Activated CD8-positive, alpha-beta memory T cell treated with anti-CD3 and anti-CD28 coated beads for 24 hours (primary cell): ENCODE results near the gene USP9X.
"Not testable (repeated sequence)": the region's sequence is repeated elsewhere in the genome, so short reads cannot be mapped to it uniquely, and the experiment has no call there.

Experiments used
- DNase-seq: peaks from one replicate; pipeline ENCODE4 v3.0.0-alpha.2; 2020

The USP9X gene

DNA sequence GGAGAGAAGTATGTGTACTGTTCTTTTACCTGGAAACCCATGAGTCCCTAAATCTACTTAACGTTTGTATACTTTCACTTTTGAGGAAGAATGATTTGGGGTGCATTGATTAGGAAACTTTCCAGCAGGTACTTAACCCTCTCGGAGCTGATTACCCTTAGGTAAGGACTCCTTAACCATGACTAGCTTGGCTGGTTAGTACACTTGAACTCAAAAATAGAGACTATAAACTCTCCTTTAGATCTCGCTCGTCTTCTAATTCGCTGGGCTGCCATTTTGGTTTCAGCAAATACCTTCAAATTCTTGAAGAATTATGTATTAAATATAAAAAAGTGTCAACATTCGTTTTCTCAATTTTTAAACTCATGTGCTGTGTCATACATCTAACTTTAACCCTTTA is 2.0 kb downstream of the USP9X start:
- no peak for DNase-seq

DNA sequence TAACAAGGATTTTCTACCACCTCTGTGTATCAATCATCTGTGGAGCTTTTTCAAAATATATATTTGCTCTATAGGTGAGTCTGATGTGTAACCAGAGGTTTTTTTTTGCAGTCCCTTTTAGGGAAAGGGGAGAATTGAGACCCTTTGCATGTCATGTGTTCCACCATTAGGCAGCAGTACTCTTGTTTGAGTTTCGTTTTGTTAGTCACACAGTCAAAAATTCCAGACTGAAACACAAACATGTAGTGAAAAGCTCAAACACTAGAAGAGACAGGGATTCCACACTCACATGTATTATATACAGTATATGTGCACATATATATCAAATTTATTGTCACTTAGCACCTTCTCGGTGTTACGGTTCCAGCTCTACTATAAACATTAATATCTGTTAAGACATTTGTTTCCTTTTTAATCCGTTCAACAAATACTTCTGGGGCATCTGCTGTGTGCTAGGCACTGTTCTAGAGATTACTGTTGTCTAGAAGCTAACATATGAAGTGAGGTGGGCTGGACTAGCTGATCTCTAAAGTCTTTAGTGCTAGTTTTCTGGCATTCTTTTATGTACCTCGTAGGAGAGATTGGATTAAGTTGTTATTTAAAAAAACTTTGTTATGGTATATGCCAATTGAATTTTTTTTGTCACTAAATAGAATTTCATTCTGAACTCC is 5.5 kb downstream of the USP9X start:
- no peak for DNase-seq

DNA sequence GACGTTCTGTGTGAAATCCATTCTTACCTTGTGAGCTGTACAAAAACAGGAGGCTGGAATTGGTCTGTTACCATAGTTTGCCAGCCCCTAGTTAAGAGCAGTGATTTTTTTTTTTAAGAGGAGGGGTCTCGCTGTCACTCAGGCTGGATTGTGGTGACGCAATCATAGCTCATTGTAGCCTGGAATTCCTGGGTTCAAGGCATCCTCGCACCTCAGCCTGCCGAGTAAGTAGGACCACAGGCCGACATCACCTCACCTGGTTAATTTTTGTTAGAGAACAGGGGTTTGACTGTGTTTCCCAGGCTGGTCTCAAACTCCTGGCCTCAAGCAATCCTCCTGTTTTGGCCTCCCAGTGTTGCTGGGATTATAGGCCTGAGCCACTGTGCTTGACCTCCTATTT is 7.5 kb downstream of the USP9X start:
- DNase-seq: no peak

DNA sequence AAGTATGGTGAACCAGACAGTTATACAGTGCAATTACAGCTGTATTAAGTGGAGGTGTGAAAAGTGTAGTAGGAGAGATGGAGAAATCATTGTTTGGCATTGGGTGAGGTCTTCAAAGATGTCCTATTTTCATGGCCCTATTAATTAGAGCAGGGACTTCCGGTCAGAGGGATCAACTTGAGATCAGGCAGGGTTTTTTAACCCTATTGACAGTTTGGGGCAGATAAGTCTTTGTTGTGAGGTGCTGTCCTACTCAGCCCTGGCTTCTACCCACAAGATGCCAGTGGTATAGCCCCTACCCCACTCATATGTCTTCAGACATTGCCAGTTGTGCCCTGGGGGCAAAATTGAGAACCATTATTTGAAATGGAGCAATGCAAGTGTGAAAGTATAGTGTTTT is 9.9 kb downstream of the USP9X start:
- DNase-seq: no peak

DNA sequence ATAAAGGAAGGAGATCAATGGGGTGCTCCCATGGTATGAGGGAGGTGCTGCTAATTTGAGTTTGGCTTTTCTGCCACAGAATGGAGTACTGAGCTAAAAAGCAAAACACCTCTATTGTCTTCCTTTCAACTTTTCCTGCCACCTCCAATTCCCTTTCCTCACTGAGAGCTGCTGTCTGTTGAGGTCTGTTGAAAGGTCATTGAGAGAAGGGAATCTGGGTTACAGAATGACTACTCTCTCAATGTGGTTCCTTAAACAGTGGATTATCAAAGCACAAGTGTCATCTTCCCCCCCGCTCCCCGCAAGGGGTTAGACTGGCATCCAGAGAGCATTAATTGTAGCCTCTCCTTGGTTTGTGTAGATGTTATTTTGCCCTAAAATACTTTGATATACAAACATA is 10.7 kb downstream of the USP9X start:
- DNase-seq: no peak

DNA sequence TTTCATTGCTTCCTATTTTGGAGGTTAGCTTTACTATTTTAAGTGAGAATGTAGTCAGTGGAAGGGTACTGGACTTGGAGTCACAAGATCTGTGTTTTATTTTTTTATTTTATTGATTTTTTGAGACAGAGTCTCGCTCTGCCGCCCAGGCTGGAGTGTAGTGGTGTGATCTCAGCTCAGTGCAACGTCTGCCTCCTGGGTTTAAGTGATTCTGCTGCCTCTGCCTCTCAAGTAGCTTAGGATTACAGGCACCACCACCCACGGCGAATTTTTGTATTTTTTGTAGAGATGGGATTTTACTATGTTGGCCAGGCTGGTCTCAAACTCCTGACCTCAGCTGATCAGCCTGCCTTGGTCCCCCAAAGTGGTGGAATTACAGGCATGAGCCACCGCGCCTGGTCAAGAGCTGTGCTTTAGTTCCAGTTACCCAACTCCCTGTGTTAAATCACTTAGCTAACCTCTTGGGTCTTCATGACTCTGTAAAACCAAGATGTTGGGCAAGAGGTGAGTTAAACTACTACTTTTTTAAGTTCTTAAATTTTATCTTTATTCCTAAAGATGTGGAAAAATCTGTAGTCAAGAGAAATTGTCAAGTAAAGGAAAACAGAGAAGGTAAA is 11.2 kb downstream of the USP9X start:
- DNase-seq: no peak

DNA sequence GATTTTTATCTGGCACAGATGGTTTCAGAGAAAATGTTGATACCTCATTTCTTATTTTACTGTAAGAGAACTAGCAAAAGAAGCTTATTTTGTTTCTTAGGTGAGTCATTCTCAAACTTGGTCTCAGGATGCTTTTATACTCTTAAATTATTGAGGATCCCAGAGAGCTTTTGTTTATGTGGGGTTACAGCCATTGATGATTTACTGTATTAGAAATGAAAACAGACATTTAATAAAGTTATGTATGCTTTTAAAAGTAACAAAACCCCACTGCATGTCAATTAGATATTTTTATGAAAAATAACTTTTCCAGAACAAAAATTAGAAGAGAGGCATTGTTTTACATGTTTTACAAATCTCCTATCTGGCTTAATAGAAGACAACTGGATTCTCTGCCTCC is 12.1 kb downstream of the USP9X start:
- DNase-seq: no peak

DNA sequence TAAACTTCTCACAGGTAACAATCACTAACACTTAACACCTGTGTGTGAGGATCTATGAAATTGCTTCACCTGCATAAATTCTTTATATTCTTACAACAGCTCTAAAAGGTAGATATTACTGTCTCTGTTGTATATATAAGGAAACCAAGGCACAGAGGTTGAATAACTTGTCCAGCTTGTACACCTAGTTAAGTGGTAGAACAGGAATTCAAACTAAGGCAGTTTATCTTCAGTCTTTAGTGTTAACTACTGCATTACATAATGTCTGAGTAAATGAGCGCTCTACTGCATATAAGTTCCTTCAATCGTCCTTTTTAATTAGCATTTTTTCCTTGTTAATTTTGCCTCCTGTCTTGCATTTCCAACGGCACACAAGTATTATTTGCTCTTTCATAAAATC is 15.0 kb downstream of the USP9X start:
- no peak for DNase-seq

DNA sequence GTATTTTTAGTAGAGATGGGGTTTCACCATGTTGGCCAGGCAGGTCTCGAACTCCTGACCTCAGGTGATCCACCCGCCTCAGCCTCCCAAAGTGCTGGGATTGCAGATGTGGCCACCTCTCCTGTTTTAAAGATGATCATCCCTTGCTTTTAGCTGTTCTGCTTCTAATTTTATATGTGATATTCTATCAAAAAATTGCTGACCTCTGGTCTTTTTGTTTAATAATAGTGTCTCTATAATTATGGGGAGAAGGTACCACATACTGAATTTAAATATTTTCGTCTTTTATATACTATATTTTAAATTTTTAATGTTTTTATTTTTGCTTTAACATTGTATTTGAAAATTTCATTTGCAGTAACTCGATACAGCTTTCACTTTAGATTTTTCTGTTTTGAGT is 15.6 kb downstream of the USP9X start:
- DNase-seq: no peak

DNA sequence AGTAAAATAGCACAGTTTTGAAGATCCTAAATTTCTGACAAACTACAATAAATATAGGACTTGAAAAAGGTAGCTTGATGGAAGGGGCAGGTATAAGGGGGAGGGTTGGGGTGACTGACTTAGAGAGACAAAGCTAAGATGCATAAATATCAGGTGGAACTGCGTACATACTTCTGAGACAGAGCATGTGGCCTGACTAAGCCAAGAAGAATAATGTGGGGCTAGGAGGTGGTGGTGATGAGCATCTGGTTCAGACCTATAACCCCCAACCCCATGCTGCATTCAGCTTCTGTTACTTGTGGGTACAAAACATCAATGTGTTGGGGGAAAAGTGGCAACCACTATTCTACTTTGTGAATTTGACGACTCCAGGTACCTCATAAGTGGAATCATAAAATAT is 19.8 kb downstream of the USP9X start:
- DNase-seq: no peak

DNA sequence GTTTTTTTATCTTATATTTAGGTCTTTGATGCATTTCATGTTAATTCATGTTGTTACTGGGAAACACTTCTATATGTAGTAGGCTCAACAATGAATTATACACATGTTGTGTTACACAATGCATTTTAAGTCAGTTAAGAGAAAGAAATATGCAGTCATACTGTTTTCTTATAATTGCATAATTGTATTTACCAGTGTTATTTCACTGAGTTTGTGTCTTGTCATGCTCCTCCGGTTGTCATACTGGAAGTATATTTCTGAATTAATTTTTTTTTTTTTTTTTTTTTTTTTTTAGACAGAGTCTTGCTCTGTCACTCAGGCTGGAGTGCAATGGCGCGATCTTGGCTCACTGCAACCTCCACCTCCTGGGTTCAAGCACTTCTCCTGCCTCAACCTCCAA is 21.0 kb downstream of the USP9X start:
- not testable (repeated sequence) for DNase-seq

DNA sequence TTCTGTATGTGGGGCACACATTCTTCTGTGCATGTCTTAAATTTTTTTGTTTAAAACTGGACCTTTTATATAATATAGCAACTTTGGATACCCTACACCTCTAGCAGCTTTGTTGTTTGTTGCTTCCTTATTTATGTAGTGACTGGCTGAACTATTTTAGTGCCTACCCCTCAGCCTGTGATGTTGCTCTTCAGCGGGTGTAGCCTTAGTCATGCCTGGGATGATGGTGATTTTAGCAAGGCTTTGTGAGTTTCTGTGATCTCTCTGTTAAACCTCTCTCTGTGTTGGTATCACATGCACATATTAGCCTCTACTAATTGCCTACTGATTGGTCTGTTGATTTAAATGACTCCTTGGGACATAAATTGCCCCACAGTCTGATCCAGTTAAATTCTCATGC is 22.8 kb downstream of the USP9X start:
- no peak for DNase-seq

DNA sequence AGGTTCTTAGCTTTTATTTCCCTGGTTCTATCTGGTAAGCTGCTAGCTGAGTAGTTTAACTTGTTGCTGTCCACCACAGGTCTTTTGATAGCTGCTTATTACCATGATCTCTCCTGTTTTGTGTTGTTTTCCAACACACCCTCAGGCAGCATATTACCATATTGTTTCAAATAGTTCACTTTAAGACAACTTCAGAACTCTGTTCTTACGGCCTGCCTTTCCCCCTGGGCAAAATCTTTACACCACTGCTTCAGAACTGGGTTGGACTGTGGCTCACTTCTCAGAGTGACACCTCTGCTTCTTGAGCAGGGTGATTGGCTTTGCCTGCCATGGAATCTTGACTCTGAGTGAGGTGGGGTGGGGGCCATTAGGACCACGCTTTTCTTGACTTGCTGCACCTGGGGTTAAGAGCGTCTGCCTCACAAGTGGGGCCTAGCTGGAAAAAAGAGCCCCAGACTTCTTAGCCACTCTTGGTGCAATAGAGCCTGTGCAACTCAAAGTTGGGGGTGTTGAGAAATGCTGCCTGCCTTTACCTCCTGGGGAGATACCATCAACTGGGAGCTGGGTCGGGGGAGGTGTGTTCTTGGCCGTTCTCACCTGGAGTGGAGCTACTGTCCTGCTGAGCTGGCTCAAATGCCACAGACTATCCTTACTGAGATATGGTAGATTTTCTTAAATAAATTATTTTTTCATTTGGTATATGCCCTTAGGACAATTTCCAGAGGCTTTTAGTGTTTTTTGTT is 23.4 kb downstream of the USP9X start:
- DNase-seq: no peak

DNA sequence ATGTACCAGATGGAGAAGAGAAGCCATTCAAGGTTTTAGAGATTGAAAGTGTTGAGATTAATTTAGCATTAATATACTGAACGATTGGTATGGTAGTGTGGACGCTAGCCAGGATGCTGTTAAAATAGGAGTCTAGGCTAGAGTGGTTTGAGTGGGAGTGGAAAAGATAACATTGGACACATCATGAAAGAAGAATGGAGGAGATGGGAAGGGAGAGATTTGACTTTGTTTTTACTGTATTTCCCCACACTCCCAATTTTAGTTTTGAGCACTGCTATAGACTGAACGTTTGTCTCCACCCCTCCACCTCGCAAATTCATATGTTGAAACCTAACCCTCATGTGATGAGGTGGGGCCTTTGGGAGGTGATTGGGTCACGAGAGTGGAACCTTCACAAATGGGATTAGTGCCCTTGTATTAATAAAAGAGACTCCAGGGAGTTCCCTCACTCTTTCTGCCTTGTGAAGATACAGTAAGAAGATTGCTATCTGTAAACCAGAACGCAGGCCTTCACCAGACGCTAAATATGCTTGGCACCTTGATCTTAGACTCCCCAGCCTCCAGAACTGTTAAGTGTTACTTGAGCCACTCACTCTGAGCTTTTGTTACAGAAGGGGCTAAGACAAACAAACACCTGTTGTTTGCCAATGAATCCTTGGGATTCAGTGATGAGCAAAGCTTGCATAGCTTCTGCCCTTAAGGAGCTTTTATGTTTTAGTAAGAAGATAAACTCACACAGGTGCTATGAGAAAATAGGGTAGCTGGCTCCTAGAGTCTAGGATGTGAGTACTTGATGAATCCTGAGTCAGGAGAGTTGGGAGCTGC is 25.8 kb downstream of the USP9X start:
- DNase-seq: no peak

DNA sequence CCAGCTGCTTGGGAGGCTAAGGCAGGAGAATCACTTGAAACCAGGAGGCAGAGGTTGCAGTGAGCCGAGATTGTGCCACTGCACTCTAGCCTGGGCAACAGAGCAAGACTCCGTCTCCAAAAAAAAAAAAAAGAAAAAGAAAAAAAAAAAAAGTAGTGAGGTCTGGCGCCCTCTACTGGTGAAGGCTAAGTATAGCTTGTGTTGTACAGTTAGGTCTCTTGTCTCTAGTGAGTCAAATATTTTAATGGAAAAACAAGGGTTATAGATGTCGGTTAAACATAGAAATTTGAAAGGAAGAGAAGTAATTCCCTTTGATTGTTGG is 29.8 kb downstream of the USP9X start:
- not testable (repeated sequence) for DNase-seq

DNA sequence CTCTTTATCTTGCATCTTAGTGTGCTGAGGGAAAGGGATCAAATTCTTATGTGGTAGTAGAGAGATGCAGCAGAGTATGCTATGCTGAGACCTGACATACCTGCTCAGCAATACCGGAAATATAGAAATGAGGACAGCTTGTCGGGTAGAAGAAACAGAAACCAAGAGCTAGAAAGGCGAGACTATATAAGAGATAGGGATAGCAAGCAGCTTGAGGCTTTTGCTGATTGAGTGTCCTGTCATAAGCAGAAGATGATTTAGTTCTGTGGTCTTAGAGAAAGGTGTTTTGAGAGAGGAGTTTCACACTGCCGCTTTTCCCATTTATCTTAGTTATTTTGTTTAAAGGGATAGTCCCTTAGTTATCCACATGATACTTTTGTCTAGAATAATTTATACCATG is 31.7 kb downstream of the USP9X start:
- DNase-seq: no peak

DNA sequence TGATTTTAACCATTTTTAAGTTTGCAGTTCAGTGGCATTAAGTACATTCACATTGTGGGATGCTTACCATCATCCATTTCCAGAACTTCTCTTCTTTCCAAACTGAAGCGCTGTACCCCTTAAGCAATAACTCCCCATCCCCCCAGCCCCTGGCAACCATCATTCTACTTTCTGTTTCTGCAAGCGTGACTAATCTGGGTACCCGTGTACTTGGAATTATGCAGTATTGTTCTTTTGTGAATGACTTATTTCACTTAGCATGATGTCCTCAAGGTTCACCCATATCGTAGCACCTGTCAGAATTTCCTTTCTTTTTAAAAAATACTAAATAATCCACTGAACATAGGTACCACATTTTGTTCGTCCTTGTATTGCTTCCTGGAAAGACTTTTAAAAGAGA is 32.9 kb downstream of the USP9X start:
- DNase-seq: no peak

DNA sequence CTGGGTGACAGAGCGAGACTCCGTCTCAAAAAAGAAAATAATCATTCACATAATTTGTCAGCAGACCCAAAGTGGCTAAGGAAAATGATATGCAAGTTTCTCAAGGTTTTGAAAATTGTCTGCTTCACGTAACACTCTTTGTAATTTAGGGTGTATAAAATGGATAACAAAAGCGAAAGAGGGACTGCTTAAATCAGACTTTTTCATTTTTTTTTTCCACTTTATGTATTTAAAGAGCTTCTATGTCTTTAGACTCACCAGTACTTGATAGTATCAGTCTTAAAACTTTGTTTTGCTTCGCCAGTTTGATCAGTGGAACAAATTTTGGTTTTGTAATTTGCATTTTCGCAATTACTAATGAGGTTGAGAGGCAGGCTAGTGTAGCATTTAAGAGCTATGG is 34.6 kb downstream of the USP9X start:
- DNase-seq: no peak

DNA sequence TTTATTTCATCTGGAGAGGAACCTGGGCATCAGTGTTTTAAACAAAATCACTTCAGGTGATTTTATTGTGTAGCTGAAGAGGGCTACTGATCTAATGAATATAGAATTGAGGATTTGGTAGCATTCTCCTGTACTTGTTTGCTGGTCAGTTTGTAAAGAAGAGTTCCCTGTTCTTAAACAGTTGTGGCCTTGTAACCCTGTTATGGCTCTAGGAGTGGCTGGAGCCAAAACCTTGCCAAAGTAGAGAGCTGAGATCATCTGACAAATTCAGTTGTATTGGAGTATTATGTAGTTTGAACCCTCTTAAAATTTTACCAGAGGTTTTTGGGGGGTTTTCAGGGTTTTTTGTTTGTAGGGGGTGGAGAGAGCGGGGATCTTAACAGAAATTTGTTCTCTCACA is 36.5 kb downstream of the USP9X start:
- no peak for DNase-seq

DNA sequence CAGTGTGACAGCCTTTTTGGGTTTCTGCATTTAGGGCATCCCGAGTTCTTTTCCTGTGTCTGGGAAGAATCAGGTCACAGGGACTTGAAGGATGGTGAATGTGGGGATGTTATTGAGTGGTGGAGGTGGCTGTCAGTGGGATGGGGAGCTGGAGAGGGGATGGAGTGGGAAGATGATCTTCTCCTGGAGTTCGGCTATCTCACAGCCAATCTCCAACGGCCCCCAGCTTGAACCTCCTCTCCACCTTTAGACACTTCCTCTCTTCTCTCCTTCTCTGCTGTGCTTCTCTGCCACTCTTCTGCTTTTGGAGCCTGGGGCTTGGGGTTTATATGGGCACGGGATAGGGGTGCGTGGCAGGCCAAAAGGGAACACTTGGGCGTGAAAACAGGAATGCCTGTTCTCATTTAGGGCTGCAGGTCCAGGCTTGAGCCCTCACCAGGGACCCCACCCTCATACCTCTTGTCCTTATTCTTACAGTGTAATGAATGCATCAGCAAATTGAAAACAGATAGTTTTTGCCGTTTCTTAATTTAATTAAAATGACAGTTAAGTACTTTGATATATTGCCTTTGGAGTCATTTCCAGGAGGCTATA is 37.5 kb downstream of the USP9X start:
- DNase-seq: no peak

DNA sequence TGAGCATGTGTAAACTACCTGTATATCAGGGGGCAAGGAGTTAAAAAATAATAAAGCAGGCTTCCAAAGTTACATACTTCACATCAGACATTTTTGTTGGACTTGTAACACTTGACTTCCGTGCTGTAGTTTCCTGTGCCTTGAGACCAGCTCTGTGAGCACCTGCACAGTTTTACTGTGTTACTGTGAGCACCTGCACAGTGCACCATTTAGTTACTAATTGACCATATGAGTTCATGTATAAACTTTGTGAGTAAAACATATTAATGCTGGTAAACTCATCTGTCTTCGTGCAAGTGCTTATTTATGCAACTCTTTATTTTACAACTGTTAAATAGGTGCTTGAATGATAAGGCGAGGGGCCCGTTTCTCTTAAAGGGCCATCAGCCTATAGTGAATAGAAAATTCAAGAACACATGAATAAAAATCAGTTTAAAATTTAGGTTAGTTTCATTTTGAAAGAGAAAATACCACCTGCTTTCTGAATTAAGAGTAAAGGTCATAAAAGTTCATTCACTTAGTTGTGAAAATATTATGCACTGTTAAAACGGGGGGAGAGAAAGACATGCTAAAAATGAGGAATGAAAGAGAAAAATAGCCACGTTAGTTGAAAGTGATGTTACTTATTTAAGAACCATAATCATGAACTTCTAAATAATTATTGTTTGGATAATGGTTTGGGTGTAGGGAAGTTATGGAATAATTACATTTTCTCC is 42.4 kb downstream of the USP9X start:
- no peak for DNase-seq

DNA sequence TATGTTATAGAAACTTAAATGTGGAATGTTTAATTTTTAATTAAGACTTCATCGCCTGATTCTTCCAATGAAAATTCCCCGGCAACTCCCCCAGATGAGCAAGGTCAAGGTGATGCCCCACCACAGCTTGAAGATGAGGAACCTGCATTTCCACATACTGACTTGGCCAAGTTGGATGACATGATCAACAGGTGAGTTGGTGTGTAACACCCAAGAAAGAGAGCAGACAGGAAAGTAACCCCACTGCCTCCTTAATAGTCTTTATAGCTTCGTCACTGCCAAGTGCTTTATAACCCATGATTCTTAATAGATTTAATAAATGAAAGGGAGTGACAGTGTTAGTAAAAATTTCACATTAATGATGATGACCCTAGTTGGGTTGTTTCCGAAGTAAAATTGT is 43.7 kb downstream of the USP9X start:
- no peak for DNase-seq

DNA sequence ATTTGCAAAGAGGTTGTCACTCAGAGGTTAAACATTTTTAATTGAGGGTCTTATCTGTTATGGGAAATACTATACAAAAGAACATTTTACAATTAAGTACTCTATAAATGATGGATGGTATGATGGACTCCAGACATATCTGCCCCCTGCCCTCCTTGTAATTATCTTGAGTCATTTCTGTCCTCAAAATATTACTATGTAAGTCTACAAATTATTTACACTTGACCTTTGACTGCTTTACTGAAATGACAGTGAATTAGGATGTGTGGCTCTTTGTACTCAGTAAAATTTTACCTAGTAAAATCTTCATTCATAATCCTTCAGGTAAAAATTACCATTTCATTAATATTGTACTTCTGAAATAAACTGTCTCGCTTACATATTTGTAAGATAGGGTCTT is 46.5 kb downstream of the USP9X start:
- DNase-seq: no peak
